ENCODE results near the gene IDH3A.

- TF ChIP-seq CTCF (IDR thresholded peaks at IDR 0.05) (no peak), POLR2A (IDR thresholded peaks at IDR 0.05) (no peak)
These were observed 46.4 kb upstream of the IDH3A start for GRCh38 chr15:78102741-78103140.
